GM18508 (cell line): ENCODE results near the gene LPAR5.

Source experiments
- ATAC-seq: cut with Tn5 transposase; IDR thresholded peaks from one replicate; pipeline ENCODE4 v1.9.1; 2021; ENCODE audit warnings: moderate number of reproducible peaks; ENCODE audit not compliant: insufficient read depth, unreplicated experiment

Gene LPAR5

GRCh38 chr12:6569312-6569711 is 66.4 kb downstream of the LPAR5 start:
- ATAC-seq, result no peak
